ENCODE results near the gene IPO5. TPM values are rescaled to one million over a fixed set of nuclear protein-coding genes. Genes with fewer than 3 reads are reported as not detected.

The IPO5 gene
- total and polyA plus RNA-seq, 2 of the 4 experiments (the other 2 are of a cell fraction) = 89.2 to 270 TPM

DNA sequence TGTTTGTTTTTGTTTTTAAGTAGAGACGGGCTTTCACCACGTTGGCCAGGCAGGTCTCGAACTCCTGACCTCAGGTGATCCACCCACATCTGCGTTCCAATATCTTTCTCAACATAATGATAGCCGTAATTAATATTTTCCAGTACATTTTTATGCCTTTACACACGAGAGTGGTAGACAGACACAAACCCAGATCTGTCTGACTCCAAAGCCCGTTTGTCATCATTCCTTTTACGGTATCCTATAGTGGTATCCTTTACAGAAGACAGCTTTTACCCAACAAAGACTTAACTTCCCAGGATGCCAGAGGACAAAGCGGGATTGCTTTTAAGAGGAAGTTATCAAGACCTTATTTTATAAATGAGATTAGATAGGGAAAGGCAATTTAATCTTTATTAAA, 59.8 kb downstream of the IPO5 start:
- no peak overlapping the region for H2AFZ ChIP-seq (replicated peaks; ENCODE audit: low read length, poor library complexity)

More for the DNA sequence above, 59.8 kb downstream of the IPO5 start:
- no peak overlapping the region for H3K4ac ChIP-seq (ENCODE audit: low read depth, low read length)
- intact Hi-C loops (cut with micrococcal nuclease) = loop anchor here (10.0 kb wide), 1 partner anchor 382 kb away; no protein-coding TSS in a partner anchor
- no peak overlapping the region for H4K5ac ChIP-seq (ENCODE audit: low read depth, low read length)
- H4K20me1 ChIP-seq (ENCODE audit: insufficient read depth, low read length) = no peaks in the 10 kb centered on the region
- H3K79me1 ChIP-seq (ENCODE audit: low read depth in 1 of 2, low read length in 2 of 2) = peaks cover 18 to 39% of the 10 kb centered on the region in 2 experiments
- peak overlapping the region; percentile 23; the same call in 1 of the 2 replicates for H2BK120ac ChIP-seq (ENCODE audit: low read depth, low read length)
- H3K9me1 ChIP-seq (ENCODE audit: insufficient read depth, low read length) = peaks cover 13% of the 10 kb centered on the region
- no peak overlapping the region for H3K23ac ChIP-seq (ENCODE audit: low read depth, low read length)
- H3K4me2 ChIP-seq (ENCODE audit: low read depth, low read length) = no peak overlapping the region
- H3K9ac ChIP-seq (ENCODE audit: low read depth, low read length) = no peak overlapping the region
- H3K27ac ChIP-seq (ENCODE audit: insufficient read depth, low read length) = no peak overlapping the region
- H3K4me3 ChIP-seq (ENCODE audit: insufficient read depth, low read depth, low read length) = no peak overlapping the region
- no peak overlapping the region for H3K56ac ChIP-seq (ENCODE audit: extremely low read depth, insufficient read depth, low read length)
- no peak overlapping the region for H3K18ac ChIP-seq (ENCODE audit: low read depth, low read length)
- ChIA-PET POLR2A (ENCODE audit: unreplicated experiment) (no interaction called here), CTCF (no interaction called here)
- in situ Hi-C loops (cut with MboI; ENCODE audit: low sequenced_read_pairs) = no loop called here
- peaks cover 38% of the 10 kb centered on the region for H3K36me3 ChIP-seq (ENCODE audit: control insufficient read depth, insufficient read depth, low read length)
- H3K14ac ChIP-seq (replicated peaks; ENCODE audit: low read depth, low read length) = no peak overlapping the region
- TF ChIP-seq RCOR1 (IDR thresholded peaks at IDR 0.05; ENCODE audit: insufficient replicate concordance, low read length) (no peak), NFE2L2 (IDR thresholded peaks at IDR 0.05; ENCODE audit: low read depth, low read length) (no peak), MAZ (IDR thresholded peaks at IDR 0.05; ENCODE audit: borderline replicate concordance, low read depth, low read length) (no peak), BHLHE40 (IDR thresholded peaks at IDR 0.05; ENCODE audit: low read depth, low read length) (no peak), POLR2A (IDR thresholded peaks at IDR 0.05; ENCODE audit: low read depth, low read length) (no peak), SMC3 (IDR thresholded peaks at IDR 0.05; ENCODE audit: low read depth, low read length) (no peak), MXI1 (IDR thresholded peaks at IDR 0.05; ENCODE audit: borderline replicate concordance, low read depth, low read length) (no peak), CHD1 (IDR thresholded peaks at IDR 0.05; ENCODE audit: low read depth, low read length) (no peak), RAD21 (IDR thresholded peaks at IDR 0.05; ENCODE audit: low read length) (no peak), MAFK (IDR thresholded peaks at IDR 0.05; ENCODE audit: low read depth, low read length) (no peak), RFX5 (IDR thresholded peaks at IDR 0.05; ENCODE audit: low read depth, low read length) (no peak)
- TF ChIP-seq, protein P1, sequence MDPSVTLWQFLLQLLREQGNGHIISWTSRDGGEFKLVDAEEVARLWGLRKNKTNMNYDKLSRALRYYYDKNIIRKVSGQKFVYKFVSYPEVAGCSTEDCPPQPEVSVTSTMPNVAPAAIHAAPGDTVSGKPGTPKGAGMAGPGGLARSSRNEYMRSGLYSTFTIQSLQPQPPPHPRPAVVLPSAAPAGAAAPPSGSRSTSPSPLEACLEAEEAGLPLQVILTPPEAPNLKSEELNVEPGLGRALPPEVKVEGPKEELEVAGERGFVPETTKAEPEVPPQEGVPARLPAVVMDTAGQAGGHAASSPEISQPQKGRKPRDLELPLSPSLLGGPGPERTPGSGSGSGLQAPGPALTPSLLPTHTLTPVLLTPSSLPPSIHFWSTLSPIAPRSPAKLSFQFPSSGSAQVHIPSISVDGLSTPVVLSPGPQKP (IDR thresholded peaks at IDR 0.05; ENCODE audit: borderline replicate concordance, low read depth, low read length) = no peak
- TF ChIP-seq, protein P2, sequence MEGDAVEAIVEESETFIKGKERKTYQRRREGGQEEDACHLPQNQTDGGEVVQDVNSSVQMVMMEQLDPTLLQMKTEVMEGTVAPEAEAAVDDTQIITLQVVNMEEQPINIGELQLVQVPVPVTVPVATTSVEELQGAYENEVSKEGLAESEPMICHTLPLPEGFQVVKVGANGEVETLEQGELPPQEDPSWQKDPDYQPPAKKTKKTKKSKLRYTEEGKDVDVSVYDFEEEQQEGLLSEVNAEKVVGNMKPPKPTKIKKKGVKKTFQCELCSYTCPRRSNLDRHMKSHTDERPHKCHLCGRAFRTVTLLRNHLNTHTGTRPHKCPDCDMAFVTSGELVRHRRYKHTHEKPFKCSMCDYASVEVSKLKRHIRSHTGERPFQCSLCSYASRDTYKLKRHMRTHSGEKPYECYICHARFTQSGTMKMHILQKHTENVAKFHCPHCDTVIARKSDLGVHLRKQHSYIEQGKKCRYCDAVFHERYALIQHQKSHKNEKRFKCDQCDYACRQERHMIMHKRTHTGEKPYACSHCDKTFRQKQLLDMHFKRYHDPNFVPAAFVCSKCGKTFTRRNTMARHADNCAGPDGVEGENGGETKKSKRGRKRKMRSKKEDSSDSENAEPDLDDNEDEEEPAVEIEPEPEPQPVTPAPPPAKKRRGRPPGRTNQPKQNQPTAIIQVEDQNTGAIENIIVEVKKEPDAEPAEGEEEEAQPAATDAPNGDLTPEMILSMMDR (conservative IDR thresholded peaks at IDR 0.05; ENCODE audit: low read depth, low read length) = no peak
- TF ChIP-seq, protein P3, sequence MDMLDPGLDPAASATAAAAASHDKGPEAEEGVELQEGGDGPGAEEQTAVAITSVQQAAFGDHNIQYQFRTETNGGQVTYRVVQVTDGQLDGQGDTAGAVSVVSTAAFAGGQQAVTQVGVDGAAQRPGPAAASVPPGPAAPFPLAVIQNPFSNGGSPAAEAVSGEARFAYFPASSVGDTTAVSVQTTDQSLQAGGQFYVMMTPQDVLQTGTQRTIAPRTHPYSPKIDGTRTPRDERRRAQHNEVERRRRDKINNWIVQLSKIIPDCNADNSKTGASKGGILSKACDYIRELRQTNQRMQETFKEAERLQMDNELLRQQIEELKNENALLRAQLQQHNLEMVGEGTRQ (IDR thresholded peaks at IDR 0.05; ENCODE audit: low read depth, low read length) = no peak
- dilution Hi-C loops (cut with HindIII; ENCODE audit: low sequenced_read_pairs, unreplicated experiment) = no loop called here
- BruUV-seq (replicated peaks) = no TSS peak
- H2BK20ac ChIP-seq (ENCODE audit: low read depth, low read length) = peak overlapping the region; percentile 20; the same call in 1 of the 2 replicates
- no peak overlapping the region; the same call in 1 of the 2 replicates for H2AK5ac ChIP-seq (ENCODE audit: low read depth, low read length)
- no peak overlapping the region for H4K8ac ChIP-seq (ENCODE audit: low read depth in 2 of 2, low read length in 2 of 2)
- no peak overlapping the region for H2AK9ac ChIP-seq (replicated peaks; ENCODE audit: low read depth, low read length, poor library complexity)
- no peak overlapping the region for H4K91ac ChIP-seq (ENCODE audit: insufficient read depth, low read depth, low read length)
- no peaks in the 10 kb centered on the region for H3K27me3 ChIP-seq (ENCODE audit: control insufficient read depth, insufficient read depth, low read length)
- ATAC-seq (ENCODE audit: low read depth) (no peak), DNase-seq (no peak)
- peaks cover 7% of the 10 kb centered on the region for H3K4me1 ChIP-seq (ENCODE audit: control insufficient read depth, insufficient read depth, low read length)
- 100% methylated on average over 5 of the region's 9 CpGs; no CpG with 5 or more reads in 1 of the 2 experiments for WGBS, 2 experiments (ENCODE audit: extremely low coverage in 2 of 2, insufficient read length in 1 of 2)
- no peak overlapping the region for H2BK5ac ChIP-seq (ENCODE audit: low read depth, low read length, poor library complexity, severe bottlenecking)
- H3K9me3 ChIP-seq (ENCODE audit: control insufficient read depth, insufficient read depth, low read length) = no peaks in the 10 kb centered on the region
- no peak overlapping the region for H2BK15ac ChIP-seq (ENCODE audit: low read depth, low read length)

All from IMR-90 (cell line).